AG09309 (cell line): ENCODE data around the gene POP5.
A peak's percentile ranks its signal among the peaks of the same experiment; 100 is the strongest.

Experiments used
- DNase-seq: peaks from one replicate; pipeline ENCODE4 v3.0.0-alpha.2; 2010; ENCODE audit warnings: low read depth
- H3K4me3 ChIP-seq: 2 replicates; pipeline ENCODE4 v1.5.1; 2011; ENCODE audit warnings: mild to moderate bottlenecking, low read depth, low read length, moderate library complexity; ENCODE audit not compliant: control insufficient read depth
- CTCF ChIP-seq: IDR thresholded peaks from 2 replicates; pipeline ENCODE4 v1.5.1; 2011; ENCODE audit warnings: mild to moderate bottlenecking, low read depth, low read length, inconsistent platforms; ENCODE audit not compliant: insufficient read depth, control insufficient read depth; ENCODE audit errors: missing control alignments

The POP5 gene

GRCh38 chr12:120538281-120539156 is 42.7 kb downstream of the POP5 start:
- DNase-seq = peak; percentile 40
- TF ChIP-seq CTCF = no peak
- no peak overlapping the region for H3K4me3 ChIP-seq

GRCh38 chr12:120537856-120538220 is 43.4 kb downstream of the POP5 start:
- H3K4me3 ChIP-seq = no peak overlapping the region
- DNase-seq = no peak
- TF ChIP-seq CTCF = no peak

GRCh38 chr12:120536064-120536791 is 45.0 kb downstream of the POP5 start:
- H3K4me3 ChIP-seq = peak overlapping the region; percentile 71
- no peak for TF ChIP-seq CTCF
- no peak for DNase-seq

GRCh38 chr12:120534703-120535655 is 46.2 kb downstream of the POP5 start:
- H3K4me3 ChIP-seq = peak overlapping the region; percentile 71
- peak; percentile 28 for DNase-seq
- no peak for TF ChIP-seq CTCF

- peak; percentile 59 for DNase-seq
- no peak for TF ChIP-seq CTCF
These were observed 46.9 kb downstream of the POP5 start, which contains the start of gene RNF10 for GRCh38 chr12:120534203-120534702. RNF10 (plus strand) TSS chr12:120534356; CDS start chr12:120534812, 456 bp downstream.

More at GRCh38 chr12:120534203-120534702, 46.9 kb downstream of the POP5 start, which contains the start of gene RNF10:
- H3K4me3 ChIP-seq = peak within 1 kb of the TSS; percentile 71
